Parathyroid adenoma (tissue), 2 donors: ENCODE results near the gene VEGFB.

Experiments used
- H2AFZ ChIP-seq: fragments of 300-600 bp; sonication (generic); one replicate; pipeline ENCODE4 v1.7.0; 2017; ENCODE audit warnings: antibody characterized with exemption, mild to moderate bottlenecking
- H3K27ac ChIP-seq: fragments of 300-600 bp; sonication (generic); one replicate; pipeline ENCODE4 v1.7.0; 2017
- H3K27me3 ChIP-seq: fragments of 300-600 bp; sonication (generic); one replicate; pipeline ENCODE4 v1.7.0; 2017; ENCODE audit warnings: low read length; ENCODE audit not compliant: control insufficient read depth, insufficient read depth
- H3K36me3 ChIP-seq: fragments of 300-600 bp; sonication (generic); one replicate; pipeline ENCODE4 v1.7.0; 2017; ENCODE audit warnings: low read length; ENCODE audit not compliant: control insufficient read depth, insufficient read depth
- H3K4me1 ChIP-seq: fragments of 300-600 bp; sonication (generic); one replicate; pipeline ENCODE4 v1.7.0; 2017; ENCODE audit warnings: control low read depth
- H3K4me2 ChIP-seq: fragments of 300-600 bp; sonication (generic); one replicate; pipeline ENCODE4 v1.7.0; 2017; ENCODE audit warnings: low read length
- H3K4me3 ChIP-seq: fragments of 300-600 bp; sonication (generic); one replicate; pipeline ENCODE4 v1.7.0; 2017; ENCODE audit warnings: low read depth, low read length
- H3K79me2 ChIP-seq: fragments of 300-600 bp; sonication (generic); one replicate; pipeline ENCODE4 v1.7.0; 2017; ENCODE audit warnings: control low read depth
- H3K9ac ChIP-seq: fragments of 300-600 bp; sonication (generic); one replicate; pipeline ENCODE4 v1.7.0; 2017; ENCODE audit warnings: mild to moderate bottlenecking
- H3K9me3 ChIP-seq: fragments of 300-600 bp; sonication (generic); one replicate; pipeline ENCODE4 v1.7.0; 2017; ENCODE audit warnings: low read length; ENCODE audit not compliant: control insufficient read depth
- TF ChIP-seq, protein P1 (sequence below): fragments of 300-600 bp; sonication (generic); IDR thresholded peaks from one replicate; pipeline ENCODE4 v1.7.0; 2017; ENCODE audit warnings: antibody characterized with exemption, mild to moderate bottlenecking
- donor health status: primary hyperparathyroidism.

VEGFB gene

DNA sequence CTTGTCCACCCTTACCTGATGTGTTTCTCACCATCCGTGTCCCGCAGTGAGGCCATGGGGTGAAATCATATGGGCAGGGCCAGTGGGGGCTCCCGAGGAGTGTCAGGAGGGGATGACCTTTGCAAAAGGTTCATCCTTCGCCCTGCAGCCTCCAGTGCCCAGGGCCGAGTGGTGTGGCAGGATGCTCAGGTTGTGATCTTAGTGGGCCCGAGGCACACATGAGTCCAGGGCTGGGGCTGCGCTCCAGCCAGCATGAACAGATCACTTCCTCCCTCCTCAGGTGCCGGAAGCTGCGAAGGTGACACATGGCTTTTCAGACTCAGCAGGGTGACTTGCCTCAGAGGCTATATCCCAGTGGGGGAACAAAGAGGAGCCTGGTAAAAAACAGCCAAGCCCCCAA is 3.7 kb downstream of the VEGFB start:
- H3K4me3 ChIP-seq: peak overlapping the region; percentile 22
- no peaks in the 10 kb centered on the region for H3K27me3 ChIP-seq
- peaks cover 12% of the 10 kb centered on the region for H3K4me1 ChIP-seq
- no peaks in the 10 kb centered on the region for H3K36me3 ChIP-seq
- TF ChIP-seq, protein P1, sequence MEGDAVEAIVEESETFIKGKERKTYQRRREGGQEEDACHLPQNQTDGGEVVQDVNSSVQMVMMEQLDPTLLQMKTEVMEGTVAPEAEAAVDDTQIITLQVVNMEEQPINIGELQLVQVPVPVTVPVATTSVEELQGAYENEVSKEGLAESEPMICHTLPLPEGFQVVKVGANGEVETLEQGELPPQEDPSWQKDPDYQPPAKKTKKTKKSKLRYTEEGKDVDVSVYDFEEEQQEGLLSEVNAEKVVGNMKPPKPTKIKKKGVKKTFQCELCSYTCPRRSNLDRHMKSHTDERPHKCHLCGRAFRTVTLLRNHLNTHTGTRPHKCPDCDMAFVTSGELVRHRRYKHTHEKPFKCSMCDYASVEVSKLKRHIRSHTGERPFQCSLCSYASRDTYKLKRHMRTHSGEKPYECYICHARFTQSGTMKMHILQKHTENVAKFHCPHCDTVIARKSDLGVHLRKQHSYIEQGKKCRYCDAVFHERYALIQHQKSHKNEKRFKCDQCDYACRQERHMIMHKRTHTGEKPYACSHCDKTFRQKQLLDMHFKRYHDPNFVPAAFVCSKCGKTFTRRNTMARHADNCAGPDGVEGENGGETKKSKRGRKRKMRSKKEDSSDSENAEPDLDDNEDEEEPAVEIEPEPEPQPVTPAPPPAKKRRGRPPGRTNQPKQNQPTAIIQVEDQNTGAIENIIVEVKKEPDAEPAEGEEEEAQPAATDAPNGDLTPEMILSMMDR: no peak
- H3K4me2 ChIP-seq: peak overlapping the region; percentile 33
- H3K9ac ChIP-seq: no peak overlapping the region
- no peaks in the 10 kb centered on the region for H3K9me3 ChIP-seq
- H3K27ac ChIP-seq: peak overlapping the region; percentile 39
- H2AFZ ChIP-seq: no peak overlapping the region
- H3K79me2 ChIP-seq: no peaks in the 10 kb centered on the region

DNA sequence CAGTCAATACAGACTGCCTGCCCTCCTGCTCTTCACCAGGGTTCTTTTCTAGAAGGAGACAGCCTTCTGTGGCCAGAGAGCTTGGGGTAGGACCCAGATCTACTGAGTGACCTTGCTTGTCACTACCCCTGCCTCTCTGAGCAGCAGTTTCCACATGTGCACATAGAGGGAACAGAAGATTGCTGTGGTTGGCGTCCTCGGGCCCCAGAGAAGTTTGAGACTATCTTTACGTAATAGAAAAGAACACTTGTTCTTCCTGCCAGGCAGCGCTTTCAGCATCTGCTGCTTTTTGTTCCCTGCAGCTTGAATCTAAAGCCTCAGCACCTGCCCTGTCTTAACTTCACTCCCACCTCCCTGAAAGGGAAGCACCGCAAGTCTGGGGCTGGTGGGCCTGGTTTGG is 4.6 kb downstream of the VEGFB start:
- Histone ChIP-seq H3K4me2 (no peak overlapping the region), H3K4me1 (peaks cover 12% of the 10 kb centered on the region), H3K27ac (no peak overlapping the region), H3K79me2 (no peaks in the 10 kb centered on the region), H3K4me3 (no peak overlapping the region), H3K27me3 (no peaks in the 10 kb centered on the region), H3K36me3 (no peaks in the 10 kb centered on the region), H2AFZ (no peak overlapping the region), H3K9ac (no peak overlapping the region), H3K9me3 (no peaks in the 10 kb centered on the region)
- TF ChIP-seq, protein P1: no peak

DNA sequence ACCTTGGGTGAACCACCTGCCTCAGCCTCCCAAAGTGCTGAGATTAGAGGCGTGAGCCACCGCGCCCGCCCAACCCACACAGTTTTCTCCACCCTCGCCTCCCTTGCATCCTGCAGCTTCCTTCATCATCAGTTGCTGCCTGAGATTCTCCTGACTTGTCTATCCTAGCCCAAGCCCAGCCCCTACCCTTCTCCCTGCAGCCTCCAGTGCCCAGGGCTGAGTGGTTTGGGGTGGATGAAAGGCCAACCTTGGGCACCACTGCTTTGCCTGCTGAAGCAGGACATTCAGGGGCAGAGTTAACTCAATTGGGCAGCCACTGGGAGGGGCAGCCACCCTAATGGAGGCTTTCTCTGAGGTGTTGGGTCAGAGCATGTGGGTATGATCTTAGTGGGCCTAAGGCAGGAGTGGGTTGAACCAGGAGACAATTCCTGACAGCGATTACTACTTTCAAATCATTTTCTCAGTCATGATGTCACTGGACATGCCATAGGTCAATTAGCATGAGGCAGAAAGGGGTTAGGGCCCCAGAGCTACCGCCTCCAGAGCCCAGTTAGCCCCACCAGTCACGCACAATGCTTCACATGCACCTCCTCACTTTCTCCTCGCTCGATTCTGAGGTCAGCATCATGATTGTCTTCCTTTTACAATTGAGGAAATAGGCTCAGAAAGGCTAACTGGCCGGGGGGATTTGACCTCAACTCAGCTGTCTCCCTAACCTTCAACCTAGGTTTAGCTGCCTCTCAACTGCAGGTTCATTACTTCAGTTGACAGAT is 5.5 kb downstream of the VEGFB start:
- peaks cover 12% of the 10 kb centered on the region for H3K4me1 ChIP-seq
- no peaks in the 10 kb centered on the region for H3K79me2 ChIP-seq
- no peak overlapping the region for H3K9ac ChIP-seq
- no peaks in the 10 kb centered on the region for H3K9me3 ChIP-seq
- peak overlapping the region; percentile 78 for H2AFZ ChIP-seq
- peak overlapping the region; percentile 99 for H3K27ac ChIP-seq
- peak overlapping the region; percentile 97 for H3K4me2 ChIP-seq
- H3K36me3 ChIP-seq: no peaks in the 10 kb centered on the region
- peak overlapping the region; percentile 79 for H3K4me3 ChIP-seq
- TF ChIP-seq, protein P1: no peak
- H3K27me3 ChIP-seq: no peaks in the 10 kb centered on the region

DNA sequence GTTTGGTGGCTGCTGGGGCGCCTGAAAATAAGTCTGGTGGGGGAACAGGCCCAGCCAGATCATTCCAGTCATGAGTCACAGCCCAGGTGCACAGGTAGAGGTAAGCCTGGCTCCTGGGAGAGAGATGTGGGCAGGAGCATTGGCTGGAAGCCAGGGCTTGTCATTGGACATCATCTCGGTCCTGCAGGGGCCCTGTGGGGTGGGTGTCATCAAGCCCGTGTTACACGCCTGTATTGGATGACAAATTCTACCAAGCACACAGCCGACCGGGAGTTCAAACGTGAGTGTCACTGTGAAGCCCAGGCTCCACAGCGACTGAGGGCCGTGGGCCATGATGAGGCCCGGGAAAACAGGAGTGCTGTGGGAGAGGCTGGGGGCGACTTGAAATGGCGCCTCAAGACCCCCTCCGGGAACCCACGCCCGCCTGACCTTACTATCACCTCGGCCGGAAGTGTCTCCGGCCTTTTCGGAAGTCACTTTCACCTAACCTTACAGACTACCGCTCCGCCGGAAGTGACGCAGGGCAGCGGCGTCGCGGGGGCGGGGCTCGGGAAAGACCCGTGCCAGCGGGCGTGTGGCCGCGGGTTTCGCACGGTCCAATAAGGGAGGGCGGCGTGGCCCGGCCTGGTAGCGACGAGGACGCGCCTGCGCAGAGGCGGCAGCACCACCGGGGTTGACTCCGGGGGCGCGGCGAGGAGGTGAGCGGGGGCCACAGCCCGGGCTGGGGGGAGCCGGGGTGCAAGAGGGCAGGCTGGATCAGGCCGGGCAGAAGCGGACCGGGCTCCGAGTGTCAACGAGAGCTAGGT is 6.3 kb downstream of the VEGFB start, which contains the start of gene FKBP2:
Gene FKBP2, plus strand, starts transcription at position 661 of the 806 bp plus-strand sequence. CDS start 1,293 bp downstream, outside the sequence.
- H3K9me3 ChIP-seq: no peaks in the 10 kb centered on the region
- peak within 1 kb of the TSS; percentile 79 for H3K4me3 ChIP-seq
- H3K9ac ChIP-seq: peak within 1 kb of the TSS; percentile 53
- H3K4me2 ChIP-seq: peak within 1 kb of the TSS; percentile 97
- H3K36me3 ChIP-seq: no peaks in the 10 kb centered on the region
- no peaks in the 10 kb centered on the region for H3K27me3 ChIP-seq
- peak within 1 kb of the TSS; percentile 78 for H2AFZ ChIP-seq
- TF ChIP-seq, protein P1: no peak
- peak within 1 kb of the TSS; percentile 99 for H3K27ac ChIP-seq
- peaks cover 12% of the 10 kb centered on the region for H3K4me1 ChIP-seq
- no peaks in the 10 kb centered on the region for H3K79me2 ChIP-seq
